Caco-2 (cell line): ENCODE data around the gene SCGN. TPM values are rescaled to one million over a fixed set of nuclear protein-coding genes. Genes with fewer than 3 reads are reported as not detected.

Experiments used
- BruUV-seq: library from RNA; stranded (reverse); fragments of 400-500 nt; replicated peaks from 2 replicates; lab custom pipeline; 2021; lab: Mats Ljungman, UMichigan
- CTCF ChIA-PET: fragments of 300-600 bp; sonication (Branson Sonifier 250); formaldehyde crosslinking; loops from one replicate; lab custom pipeline; 2022; ENCODE audit warnings: antibody characterized with exemption; lab: Charles Lee
- POLR2A ChIA-PET: fragments of 300-600 bp; sonication (Branson Sonifier 250); formaldehyde crosslinking; loops from one replicate; lab custom pipeline; 2022; ENCODE audit warnings: antibody characterized with exemption; lab: Charles Lee
- DNase-seq, 2 experiments: peaks; one replicate each; pipeline versions ENCODE4 v3.0.0 to v3.0.0-alpha.2; 2020 to 2022
- H3K27me3 ChIP-seq: replicated peaks from 2 replicates; pipeline ENCODE4 v1.6.0; 2011; ENCODE audit warnings: low read length; ENCODE audit not compliant: control insufficient read depth, insufficient read depth
- H3K36me3 ChIP-seq: 2 replicates; pipeline ENCODE4 v1.5.1; 2011; ENCODE audit warnings: low read length; ENCODE audit not compliant: control insufficient read depth, insufficient read depth
- H3K4me1 ChIP-seq: fragments of 250-450 bp; sonication (Bioruptor Pico); 2 replicates; pipeline ENCODE4 v1.5.1; 2020; ENCODE audit warnings: mild to moderate bottlenecking
- H3K4me3 ChIP-seq: 2 replicates; pipeline ENCODE4 v1.5.1; 2011; ENCODE audit warnings: low read depth, mild to moderate bottlenecking, control low read depth, low read length
- H3K9me3 ChIP-seq: fragments of 250-450 bp; sonication (Bioruptor Pico); 2 replicates; pipeline ENCODE4 v1.5.1; 2020; ENCODE audit warnings: mild to moderate bottlenecking, moderate library complexity
- H3K27ac Mint-ChIP-seq: one replicate; pipeline ENCODE4 v1.8.0; 2022; ENCODE audit warnings: mixed read lengths; ENCODE audit not compliant: unreplicated experiment
- H3K27me3 Mint-ChIP-seq: one replicate; pipeline ENCODE4 v1.8.0; 2022; ENCODE audit warnings: mixed read lengths; ENCODE audit not compliant: insufficient read depth, unreplicated experiment
- H3K36me3 Mint-ChIP-seq: one replicate; pipeline ENCODE4 v1.8.0; 2022; ENCODE audit warnings: mild to moderate bottlenecking, mixed read lengths; ENCODE audit not compliant: insufficient read depth, unreplicated experiment
- H3K4me1 Mint-ChIP-seq: one replicate; pipeline ENCODE4 v1.8.0; 2022; ENCODE audit warnings: low read depth, mixed read lengths; ENCODE audit not compliant: unreplicated experiment
- H3K4me3 Mint-ChIP-seq: one replicate; pipeline ENCODE4 v1.8.0; 2022; ENCODE audit warnings: mild to moderate bottlenecking, moderate library complexity, mixed read lengths; ENCODE audit not compliant: unreplicated experiment
- H3K9me3 Mint-ChIP-seq: one replicate; pipeline ENCODE4 v1.8.0; 2022; ENCODE audit warnings: mixed read lengths; ENCODE audit not compliant: unreplicated experiment
- intact Hi-C: fragments of 100-400 bp; cut with micrococcal nuclease; formaldehyde crosslinking; loops from one replicate; pipeline ENCODE4 v1.10.0; 2022; ENCODE audit not compliant: unreplicated experiment
- total RNA-seq: library from RNA; stranded (reverse); gene quantifications from 2 replicates; pipeline ENCODE4 v1.2.3, GENCODE V29; 2022
- TF ChIP-seq, protein P1 (sequence below), 2 experiments: fragments of 200-600 bp in 1 of 2; IDR thresholded peaks; 1 replicate in 1 of 2; 2 replicates in 1 of 2; pipeline versions ENCODE4 v1.5.1 to v1.8.0; 2011 to 2022; ENCODE audit warnings: antibody characterized with exemption in 1 of 2, control low read depth in 1 of 2, inconsistent platforms in 1 of 2, low read depth in 1 of 2, low read length in 1 of 2, mild to moderate bottlenecking in 1 of 2, moderate library complexity in 1 of 2; ENCODE audit not compliant: insufficient read depth in 1 of 2, severe bottlenecking in 1 of 2, unreplicated experiment in 1 of 2

Gene SCGN
- total RNA-seq, 1 experiment from 2014 or later = 7.7 TPM

DNA sequence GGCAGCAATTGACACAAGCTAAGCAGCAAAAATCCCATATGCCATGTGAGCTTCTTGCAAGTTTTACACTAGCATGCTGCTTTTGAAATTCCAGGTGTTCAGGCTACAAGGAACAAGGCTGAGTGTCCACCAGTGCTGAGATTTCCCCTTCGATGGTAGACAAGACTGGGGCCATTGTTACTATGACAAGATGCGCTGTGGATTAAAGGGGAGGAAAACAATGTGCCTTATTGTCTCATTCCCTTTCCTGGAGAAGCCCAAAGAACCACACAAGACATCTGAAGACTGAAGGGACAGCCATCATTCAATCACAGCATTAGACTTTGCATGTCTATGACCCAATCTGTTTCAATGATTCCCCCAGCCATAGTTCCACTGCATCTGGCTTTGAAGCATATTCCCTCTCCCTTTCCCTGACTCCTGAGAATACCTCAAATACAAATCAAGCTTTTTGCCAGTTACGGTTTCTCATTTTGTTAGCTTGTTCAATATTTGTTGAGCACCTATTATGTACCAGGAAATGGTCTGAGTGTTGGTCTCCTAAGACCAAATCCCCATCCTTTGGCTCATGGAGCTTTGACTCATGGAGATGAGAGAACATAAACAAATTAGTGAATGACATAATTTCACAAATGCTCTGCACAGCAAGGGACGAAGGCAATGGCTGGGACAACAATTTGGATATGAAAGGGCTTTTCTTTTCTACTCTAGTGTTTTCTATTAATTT is 23.4 kb upstream of the SCGN start:
- Histone ChIP-seq H3K27me3 (no peaks in the 10 kb centered on the region), H3K4me3 (no peak overlapping the region), H3K36me3 (no peaks in the 10 kb centered on the region), H3K4me1 (no peaks in the 10 kb centered on the region), H3K9me3 (no peaks in the 10 kb centered on the region)
- Mint-ChIP-seq H3K4me3 (no peak overlapping the region), H3K4me1 (no peaks in the 10 kb centered on the region), H3K27ac (no peak overlapping the region), H3K36me3 (no peaks in the 10 kb centered on the region), H3K9me3 (no peaks in the 10 kb centered on the region), H3K27me3 (no peaks in the 10 kb centered on the region)
- POLR2A ChIA-PET = no interaction called here
- no TSS peak for BruUV-seq
- DNase-seq = no peak
- CTCF ChIA-PET = no interaction called here
- TF ChIP-seq, protein P1, sequence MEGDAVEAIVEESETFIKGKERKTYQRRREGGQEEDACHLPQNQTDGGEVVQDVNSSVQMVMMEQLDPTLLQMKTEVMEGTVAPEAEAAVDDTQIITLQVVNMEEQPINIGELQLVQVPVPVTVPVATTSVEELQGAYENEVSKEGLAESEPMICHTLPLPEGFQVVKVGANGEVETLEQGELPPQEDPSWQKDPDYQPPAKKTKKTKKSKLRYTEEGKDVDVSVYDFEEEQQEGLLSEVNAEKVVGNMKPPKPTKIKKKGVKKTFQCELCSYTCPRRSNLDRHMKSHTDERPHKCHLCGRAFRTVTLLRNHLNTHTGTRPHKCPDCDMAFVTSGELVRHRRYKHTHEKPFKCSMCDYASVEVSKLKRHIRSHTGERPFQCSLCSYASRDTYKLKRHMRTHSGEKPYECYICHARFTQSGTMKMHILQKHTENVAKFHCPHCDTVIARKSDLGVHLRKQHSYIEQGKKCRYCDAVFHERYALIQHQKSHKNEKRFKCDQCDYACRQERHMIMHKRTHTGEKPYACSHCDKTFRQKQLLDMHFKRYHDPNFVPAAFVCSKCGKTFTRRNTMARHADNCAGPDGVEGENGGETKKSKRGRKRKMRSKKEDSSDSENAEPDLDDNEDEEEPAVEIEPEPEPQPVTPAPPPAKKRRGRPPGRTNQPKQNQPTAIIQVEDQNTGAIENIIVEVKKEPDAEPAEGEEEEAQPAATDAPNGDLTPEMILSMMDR (IDR thresholded peaks at IDR 0.05; ENCODE audit: insufficient read depth in 1 of 2, low read depth in 1 of 2, low read length in 1 of 2, severe bottlenecking in 1 of 2, unreplicated experiment in 1 of 2) = no peak
- intact Hi-C loops = no loop called here

DNA sequence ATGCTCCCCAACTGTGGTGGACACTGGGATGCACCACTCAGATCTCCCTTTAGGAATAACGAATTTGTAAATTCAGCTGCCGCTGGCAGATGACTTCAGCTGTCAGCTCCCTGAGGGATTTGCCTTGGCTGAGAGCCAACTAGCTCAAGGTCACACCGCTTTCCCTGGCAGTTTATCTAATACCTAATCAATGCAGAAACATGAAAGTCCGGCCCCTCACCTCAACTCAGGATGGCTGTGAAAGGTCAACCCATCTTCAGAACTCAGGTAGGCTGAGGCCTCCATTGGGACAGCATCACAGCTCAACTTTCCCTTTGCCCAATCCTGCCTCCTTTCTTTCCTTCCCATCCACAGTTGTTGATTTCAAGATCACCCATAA is 22.8 kb upstream of the SCGN start:
- intact Hi-C loops = no loop called here
- TF ChIP-seq, protein P1 (IDR thresholded peaks at IDR 0.05; ENCODE audit: insufficient read depth in 1 of 2, low read depth in 1 of 2, low read length in 1 of 2, severe bottlenecking in 1 of 2, unreplicated experiment in 1 of 2) = no peak
- H3K27ac Mint-ChIP-seq = no peak overlapping the region
- H3K4me1 ChIP-seq = no peaks in the 10 kb centered on the region
- CTCF ChIA-PET = no interaction called here
- H3K36me3 ChIP-seq = no peaks in the 10 kb centered on the region
- no peak overlapping the region for H3K4me3 Mint-ChIP-seq
- BruUV-seq = no TSS peak
- POLR2A ChIA-PET = no interaction called here
- DNase-seq = no peak
- H3K4me1 Mint-ChIP-seq = no peaks in the 10 kb centered on the region
- no peaks in the 10 kb centered on the region for H3K27me3 Mint-ChIP-seq
- no peaks in the 10 kb centered on the region for H3K9me3 Mint-ChIP-seq
- no peaks in the 10 kb centered on the region for H3K9me3 ChIP-seq
- no peaks in the 10 kb centered on the region for H3K36me3 Mint-ChIP-seq
- no peak overlapping the region for H3K4me3 ChIP-seq
- H3K27me3 ChIP-seq = no peaks in the 10 kb centered on the region

DNA sequence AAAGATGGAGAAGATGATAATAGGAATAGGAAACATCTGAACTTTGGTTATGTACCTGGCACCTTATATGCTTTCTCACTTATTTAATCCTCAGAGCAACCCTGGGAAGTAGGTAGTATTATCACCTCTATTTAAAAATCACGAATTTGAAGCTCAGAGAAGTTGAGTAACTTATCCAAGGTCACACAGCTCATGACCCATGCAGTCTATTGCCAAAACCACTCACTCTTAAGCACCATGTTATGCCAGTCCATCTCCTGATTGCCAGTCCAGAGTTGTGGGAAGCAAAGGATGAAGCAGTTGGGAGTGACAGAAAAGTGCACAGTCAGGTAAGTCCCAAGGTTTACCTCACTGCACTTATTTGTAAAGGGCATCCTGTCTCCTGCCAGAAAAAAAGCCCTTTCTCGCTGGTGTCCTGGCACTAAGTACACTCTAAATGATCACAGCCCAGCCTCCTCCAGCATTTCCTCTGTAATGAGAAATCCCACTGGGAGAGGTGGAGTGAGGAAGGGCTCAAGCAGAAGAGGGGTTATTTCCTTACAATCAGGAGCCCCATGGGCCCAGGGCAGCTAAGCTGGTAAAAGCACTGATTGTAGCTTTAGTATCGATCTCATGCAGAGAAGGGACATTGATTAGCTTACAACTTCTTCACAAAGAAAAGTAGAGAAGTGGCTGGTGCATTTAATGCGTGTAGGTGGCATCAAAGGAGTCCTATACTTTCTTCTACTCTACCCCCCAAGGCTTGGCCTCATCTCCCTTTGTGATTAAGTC is 21.3 kb upstream of the SCGN start:
- Mint-ChIP-seq H3K4me1 (peaks cover 6% of the 10 kb centered on the region), H3K4me3 (no peak overlapping the region), H3K27ac (no peak overlapping the region), H3K27me3 (no peaks in the 10 kb centered on the region), H3K36me3 (no peaks in the 10 kb centered on the region), H3K9me3 (no peaks in the 10 kb centered on the region)
- Histone ChIP-seq H3K4me1 (peaks cover 13% of the 10 kb centered on the region), H3K36me3 (no peaks in the 10 kb centered on the region), H3K27me3 (no peaks in the 10 kb centered on the region), H3K9me3 (no peaks in the 10 kb centered on the region), H3K4me3 (no peak overlapping the region)
- intact Hi-C loops = no loop called here
- no TSS peak for BruUV-seq
- CTCF ChIA-PET = no interaction called here
- POLR2A ChIA-PET = no interaction called here
- TF ChIP-seq, protein P1 (IDR thresholded peaks at IDR 0.05; ENCODE audit: insufficient read depth in 1 of 2, low read depth in 1 of 2, low read length in 1 of 2, severe bottlenecking in 1 of 2, unreplicated experiment in 1 of 2) = no peak
- no peak for DNase-seq
